DMS114 treated with DMSO at 0.1 percent for 48 hours (cell line): ENCODE results near the gene IGSF9B.

Source experiments
- DNase-seq: peaks from one replicate; lab custom pipeline; 2025; ENCODE audit not compliant: unreplicated experiment; lab: John Stamatoyannopoulos, UW

IGSF9B gene

GRCh38 chr11:133957900-133958299, 1.1 kb upstream of the IGSF9B start:
- no peak for DNase-seq

GRCh38 chr11:133955945-133956421, 785 bp downstream of the IGSF9B start:
- DNase-seq, result no peak

- DNase-seq, result no peak
Observed at GRCh38 chr11:133955081-133955891, 1.5 kb downstream of the IGSF9B start.

- DNase-seq, result no peak
Observed at GRCh38 chr11:133953999-133954398, 2.8 kb downstream of the IGSF9B start.

- DNase-seq, result no peak
Observed at GRCh38 chr11:133953547-133953946, 3.2 kb downstream of the IGSF9B start.

GRCh38 chr11:133952199-133953190, 4.3 kb downstream of the IGSF9B start:
- no peak for DNase-seq

GRCh38 chr11:133951327-133952198, 5.2 kb downstream of the IGSF9B start:
- no peak for DNase-seq

GRCh38 chr11:133950874-133951326, 5.9 kb downstream of the IGSF9B start:
- DNase-seq, result no peak

GRCh38 chr11:133950421-133950820, 6.3 kb downstream of the IGSF9B start:
- no peak for DNase-seq

- no peak for DNase-seq
Observed at GRCh38 chr11:133949129-133949528, 7.6 kb downstream of the IGSF9B start.

- DNase-seq, result no peak
Observed at GRCh38 chr11:133948711-133949110, 8.1 kb downstream of the IGSF9B start.

GRCh38 chr11:133947321-133947756, 9.4 kb downstream of the IGSF9B start:
- DNase-seq, result no peak

GRCh38 chr11:133946541-133947318, 10.0 kb downstream of the IGSF9B start:
- DNase-seq, result no peak

- no peak for DNase-seq
Observed at GRCh38 chr11:133946051-133946450, 10.7 kb downstream of the IGSF9B start.

- DNase-seq, result no peak
Observed at GRCh38 chr11:133945087-133945974, 11.4 kb downstream of the IGSF9B start.

GRCh38 chr11:133943950-133944698, 12.6 kb downstream of the IGSF9B start:
- no peak for DNase-seq

- DNase-seq, result no peak
Observed at GRCh38 chr11:133942577-133942976, 14.2 kb downstream of the IGSF9B start.

- no peak for DNase-seq
Observed at GRCh38 chr11:133941546-133941945, 15.2 kb downstream of the IGSF9B start.
